ENCODE measurements around the gene PAPOLB.

- TF ChIP-seq CTCF (IDR thresholded peaks at IDR 0.05) (no peak), ZNF232 (CRISPR knock-in tag; IDR thresholded peaks at IDR 0.05) (no peak), SMAD4 (CRISPR knock-in tag; IDR thresholded peaks at IDR 0.05) (no peak)
These were observed 16.8 kb upstream of the PAPOLB start for GRCh38 chr7:4878336-4879335.
